HepG2 (cell line): ENCODE measurements around the gene PPP1R9B. TPM values are rescaled to one million over a fixed set of nuclear protein-coding genes. Genes with fewer than 3 reads are reported as not detected.
A peak's percentile ranks its signal among the peaks of the same experiment; 100 is the strongest.

Experiments
- CAMTA2 ChIP-seq: sonication (generic); formaldehyde crosslinking; IDR thresholded peaks from 2 replicates; pipeline ENCODE4 v1.4.0; 2020; ENCODE audit warnings: mild to moderate bottlenecking, missing genetic modification reagents, borderline replicate concordance
- GATAD2A ChIP-seq: IDR thresholded peaks from 2 replicates; pipeline ENCODE4 v1.6.1; 2016
- GLI4 ChIP-seq: sonication (generic); formaldehyde crosslinking; IDR thresholded peaks from 2 replicates; pipeline ENCODE4 v1.5.1; 2020; ENCODE audit warnings: missing genetic modification reagents, mild to moderate bottlenecking, moderate library complexity, borderline replicate concordance
- JUNB ChIP-seq: sonication (generic); formaldehyde crosslinking; IDR thresholded peaks from 2 replicates; pipeline ENCODE4 v1.8.0; 2022; ENCODE audit warnings: missing genetic modification reagents, mild to moderate bottlenecking, borderline replicate concordance
- KDM1A ChIP-seq: IDR thresholded peaks from 2 replicates; pipeline ENCODE4 v1.6.1; 2016; ENCODE audit warnings: missing compliant biosample characterization
- MAF1 ChIP-seq: sonication (generic); formaldehyde crosslinking; IDR thresholded peaks from 2 replicates; pipeline ENCODE4 v1.5.0; 2020; ENCODE audit warnings: missing genetic modification reagents, borderline replicate concordance
- NR3C1 ChIP-seq: sonication (generic); formaldehyde crosslinking; IDR thresholded peaks from 2 replicates; pipeline ENCODE4 v1.4.0; 2020; ENCODE audit warnings: missing genetic modification reagents
- PHB2 ChIP-seq: fragments of 450-650 bp; IDR thresholded peaks from 2 replicates; pipeline ENCODE4 v1.6.1; 2018; ENCODE audit not compliant: partially characterized antibody
- PTBP1 ChIP-seq: fragments of 200-400 bp; formaldehyde crosslinking; IDR thresholded peaks from 2 replicates; pipeline ENCODE4 v1.6.1; 2018; ENCODE audit warnings: low read length, low read depth; ENCODE audit not compliant: poor library complexity, severe bottlenecking
- SAP130 ChIP-seq: IDR thresholded peaks from 2 replicates; pipeline ENCODE4 v1.6.1; 2016; ENCODE audit warnings: low read depth
- SMAD3 ChIP-seq: sonication (generic); formaldehyde crosslinking; IDR thresholded peaks from 2 replicates; pipeline ENCODE4 v1.4.0; 2020; ENCODE audit warnings: missing genetic modification reagents
- ZNF143 ChIP-seq: sonication (generic); formaldehyde crosslinking; IDR thresholded peaks from 2 replicates; pipeline ENCODE4 v1.4.0; 2020; ENCODE audit warnings: missing genetic modification reagents
- ZNF180 ChIP-seq: sonication (generic); formaldehyde crosslinking; IDR thresholded peaks from 2 replicates; pipeline ENCODE4 v1.4.0; 2020; ENCODE audit warnings: low read depth, missing genetic modification reagents, borderline replicate concordance
- ZNF556 ChIP-seq: sonication (generic); formaldehyde crosslinking; IDR thresholded peaks from 2 replicates; pipeline ENCODE4 v1.4.0; 2020; ENCODE audit warnings: mild to moderate bottlenecking, missing genetic modification reagents, borderline replicate concordance
- ZNF720 ChIP-seq: sonication (generic); formaldehyde crosslinking; IDR thresholded peaks from 2 replicates; pipeline ENCODE4 v1.4.0; 2020; ENCODE audit warnings: missing genetic modification reagents
- ZNF768 ChIP-seq: sonication (generic); formaldehyde crosslinking; IDR thresholded peaks from 2 replicates; pipeline ENCODE4 v1.4.0; 2020; ENCODE audit warnings: missing genetic modification reagents
- polyA plus RNA-seq, 8 experiments: library from polyadenylated mRNA; depleted of rRNA in 3 of 8; stranded (reverse) in 7 of 8; unstranded in 1 of 8; fragments of >200 nt; fragmentation: Illumina TruSeq in 4 of 8; extraction: Trizol in 4 of 8; gene quantifications; 2 replicates each; pipeline versions ENCODE4 v1.2.1 to v1.2.3, GENCODE V29; 2011 to 2016; ENCODE audit warnings: low read depth in 4 of 8, missing spikeins in 1 of 8, mixed read lengths in 1 of 8; ENCODE audit not compliant: insufficient read depth in 1 of 8
- total RNA-seq, 5 experiments: library from RNA; depleted of rRNA; stranded (reverse); fragments of >200 nt; fragmentation: Illumina TruSeq; extraction: Trizol; gene quantifications; 2 replicates each; pipeline ENCODE4 v1.2.3, GENCODE V29; 2016; ENCODE audit warnings: low read depth in 1 of 5
- TF ChIP-seq, protein P1 (sequence below): sonication (generic); formaldehyde crosslinking; IDR thresholded peaks from 2 replicates; pipeline ENCODE4 v1.8.1; 2022; ENCODE audit warnings: low read depth, mild to moderate bottlenecking, missing genetic modification reagents
- TF ChIP-seq, protein P2 (sequence below): sonication (generic); formaldehyde crosslinking; IDR thresholded peaks from 2 replicates; pipeline ENCODE4 v1.4.0; 2020; ENCODE audit warnings: mild to moderate bottlenecking, missing genetic modification reagents
- TF ChIP-seq, protein P3 (sequence below): sonication (generic); formaldehyde crosslinking; IDR thresholded peaks from 2 replicates; pipeline ENCODE4 v1.5.1; 2020; ENCODE audit warnings: mild to moderate bottlenecking, missing genetic modification reagents, moderate library complexity
- TF ChIP-seq, protein P4 (sequence below): sonication (generic); formaldehyde crosslinking; IDR thresholded peaks from 2 replicates; pipeline ENCODE4 v1.8.0; 2022; ENCODE audit warnings: mild to moderate bottlenecking, missing genetic modification reagents, moderate library complexity

Gene PPP1R9B
- total and polyA plus RNA-seq, 2 of the 13 experiments (the other 11 are each of a cell fraction or from before 2014, with no cell fraction given) = 9.4 to 15.8 TPM

DNA sequence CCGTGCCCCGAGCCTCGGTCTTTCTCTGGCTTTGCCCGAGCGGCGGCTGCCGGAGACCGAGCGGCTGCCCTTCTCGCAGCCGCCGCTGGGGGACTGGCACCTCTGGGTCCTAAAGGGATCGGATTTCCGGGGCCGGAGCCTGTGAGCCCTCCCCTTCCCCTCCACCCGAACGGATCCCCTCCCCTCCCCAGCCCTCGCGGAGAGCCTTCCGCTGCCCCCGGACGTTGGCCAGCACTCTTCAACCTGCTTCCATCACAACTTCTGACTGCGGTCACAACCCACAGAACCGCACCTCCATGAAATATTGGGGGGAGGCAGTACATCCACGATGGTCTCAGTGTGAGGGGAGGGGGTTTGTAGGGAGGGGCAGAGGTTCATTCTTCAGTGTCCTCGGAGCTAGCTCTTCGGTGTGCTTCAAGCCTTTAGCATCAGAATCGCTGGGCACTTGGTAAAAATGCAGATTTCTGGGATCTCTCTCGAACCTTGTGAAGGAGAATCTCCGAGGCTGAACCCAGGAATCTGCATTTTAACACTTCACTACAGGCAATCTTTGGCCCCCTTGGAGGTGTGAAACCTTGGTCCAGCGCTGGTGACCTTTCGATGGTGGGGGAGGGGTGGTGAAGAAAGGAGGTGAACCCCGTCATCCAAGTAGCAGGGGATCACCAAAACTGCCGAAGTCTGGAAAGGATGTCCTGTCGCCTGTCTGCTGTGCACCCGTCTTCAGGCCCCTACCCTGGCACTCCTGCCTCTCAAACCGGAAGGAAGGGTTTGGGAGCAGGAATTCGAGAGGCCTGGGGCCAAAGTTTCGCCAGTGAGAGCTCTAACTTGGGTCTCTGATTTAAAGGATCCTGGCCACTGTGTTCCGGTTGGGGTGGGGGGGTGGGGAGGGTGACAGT, 812 bp upstream of the PPP1R9B start (continued):
- TF ChIP-seq, protein P1, sequence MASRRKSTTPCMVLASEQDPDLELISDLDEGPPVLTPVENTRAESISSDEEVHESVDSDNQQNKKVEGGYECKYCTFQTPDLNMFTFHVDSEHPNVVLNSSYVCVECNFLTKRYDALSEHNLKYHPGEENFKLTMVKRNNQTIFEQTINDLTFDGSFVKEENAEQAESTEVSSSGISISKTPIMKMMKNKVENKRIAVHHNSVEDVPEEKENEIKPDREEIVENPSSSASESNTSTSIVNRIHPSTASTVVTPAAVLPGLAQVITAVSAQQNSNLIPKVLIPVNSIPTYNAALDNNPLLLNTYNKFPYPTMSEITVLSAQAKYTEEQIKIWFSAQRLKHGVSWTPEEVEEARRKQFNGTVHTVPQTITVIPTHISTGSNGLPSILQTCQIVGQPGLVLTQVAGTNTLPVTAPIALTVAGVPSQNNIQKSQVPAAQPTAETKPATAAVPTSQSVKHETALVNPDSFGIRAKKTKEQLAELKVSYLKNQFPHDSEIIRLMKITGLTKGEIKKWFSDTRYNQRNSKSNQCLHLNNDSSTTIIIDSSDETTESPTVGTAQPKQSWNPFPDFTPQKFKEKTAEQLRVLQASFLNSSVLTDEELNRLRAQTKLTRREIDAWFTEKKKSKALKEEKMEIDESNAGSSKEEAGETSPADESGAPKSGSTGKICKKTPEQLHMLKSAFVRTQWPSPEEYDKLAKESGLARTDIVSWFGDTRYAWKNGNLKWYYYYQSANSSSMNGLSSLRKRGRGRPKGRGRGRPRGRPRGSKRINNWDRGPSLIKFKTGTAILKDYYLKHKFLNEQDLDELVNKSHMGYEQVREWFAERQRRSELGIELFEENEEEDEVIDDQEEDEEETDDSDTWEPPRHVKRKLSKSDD (CRISPR knock-in tag) = 0 out of 2 replicates have a peak, but pooled peaks have one; percentile 57
- TF ChIP-seq, protein P2, sequence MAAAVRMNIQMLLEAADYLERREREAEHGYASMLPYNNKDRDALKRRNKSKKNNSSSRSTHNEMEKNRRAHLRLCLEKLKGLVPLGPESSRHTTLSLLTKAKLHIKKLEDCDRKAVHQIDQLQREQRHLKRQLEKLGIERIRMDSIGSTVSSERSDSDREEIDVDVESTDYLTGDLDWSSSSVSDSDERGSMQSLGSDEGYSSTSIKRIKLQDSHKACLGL (CRISPR knock-in tag) = 0 out of 2 replicates have a peak, but pooled peaks have one; percentile 22
- TF ChIP-seq PHB2 (no peak), MAF1 (CRISPR knock-in tag) (peak; percentile 67; the same call in 1 of the 2 replicates), ZNF768 (CRISPR knock-in tag) (peak; percentile 57; the same call in 1 of the 2 replicates), SAP130 (CRISPR knock-in tag) (peak; percentile 76), ZNF180 (no peak), ZNF720 (CRISPR knock-in tag) (no peak), GATAD2A (CRISPR knock-in tag) (peak; percentile 31; the same call in 1 of the 2 replicates), ZNF556 (0 out of 2 replicates have a peak, but pooled peaks have one; percentile 79), SMAD3 (CRISPR knock-in tag) (peak; percentile 61; the same call in 1 of the 2 replicates), CAMTA2 (CRISPR knock-in tag) (0 out of 2 replicates have a peak, but pooled peaks have one; percentile 60), JUNB (CRISPR knock-in tag) (0 out of 2 replicates have a peak, but pooled peaks have one; percentile 38), NR3C1 (CRISPR knock-in tag) (no peak), ZNF143 (0 out of 2 replicates have a peak, but pooled peaks have one; percentile 20), KDM1A (peak; percentile 50), PTBP1 (no peak), GLI4 (no peak)
- TF ChIP-seq, protein P3, sequence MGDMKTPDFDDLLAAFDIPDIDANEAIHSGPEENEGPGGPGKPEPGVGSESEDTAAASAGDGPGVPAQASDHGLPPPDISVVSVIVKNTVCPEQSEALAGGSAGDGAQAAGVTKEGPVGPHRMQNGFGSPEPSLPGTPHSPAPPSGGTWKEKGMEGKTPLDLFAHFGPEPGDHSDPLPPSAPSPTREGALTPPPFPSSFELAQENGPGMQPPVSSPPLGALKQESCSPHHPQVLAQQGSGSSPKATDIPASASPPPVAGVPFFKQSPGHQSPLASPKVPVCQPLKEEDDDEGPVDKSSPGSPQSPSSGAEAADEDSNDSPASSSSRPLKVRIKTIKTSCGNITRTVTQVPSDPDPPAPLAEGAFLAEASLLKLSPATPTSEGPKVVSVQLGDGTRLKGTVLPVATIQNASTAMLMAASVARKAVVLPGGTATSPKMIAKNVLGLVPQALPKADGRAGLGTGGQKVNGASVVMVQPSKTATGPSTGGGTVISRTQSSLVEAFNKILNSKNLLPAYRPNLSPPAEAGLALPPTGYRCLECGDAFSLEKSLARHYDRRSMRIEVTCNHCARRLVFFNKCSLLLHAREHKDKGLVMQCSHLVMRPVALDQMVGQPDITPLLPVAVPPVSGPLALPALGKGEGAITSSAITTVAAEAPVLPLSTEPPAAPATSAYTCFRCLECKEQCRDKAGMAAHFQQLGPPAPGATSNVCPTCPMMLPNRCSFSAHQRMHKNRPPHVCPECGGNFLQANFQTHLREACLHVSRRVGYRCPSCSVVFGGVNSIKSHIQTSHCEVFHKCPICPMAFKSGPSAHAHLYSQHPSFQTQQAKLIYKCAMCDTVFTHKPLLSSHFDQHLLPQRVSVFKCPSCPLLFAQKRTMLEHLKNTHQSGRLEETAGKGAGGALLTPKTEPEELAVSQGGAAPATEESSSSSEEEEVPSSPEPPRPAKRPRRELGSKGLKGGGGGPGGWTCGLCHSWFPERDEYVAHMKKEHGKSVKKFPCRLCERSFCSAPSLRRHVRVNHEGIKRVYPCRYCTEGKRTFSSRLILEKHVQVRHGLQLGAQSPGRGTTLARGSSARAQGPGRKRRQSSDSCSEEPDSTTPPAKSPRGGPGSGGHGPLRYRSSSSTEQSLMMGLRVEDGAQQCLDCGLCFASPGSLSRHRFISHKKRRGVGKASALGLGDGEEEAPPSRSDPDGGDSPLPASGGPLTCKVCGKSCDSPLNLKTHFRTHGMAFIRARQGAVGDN (CRISPR knock-in tag) = peak; percentile 47; the same call in 1 of the 2 replicates
- TF ChIP-seq, protein P4, sequence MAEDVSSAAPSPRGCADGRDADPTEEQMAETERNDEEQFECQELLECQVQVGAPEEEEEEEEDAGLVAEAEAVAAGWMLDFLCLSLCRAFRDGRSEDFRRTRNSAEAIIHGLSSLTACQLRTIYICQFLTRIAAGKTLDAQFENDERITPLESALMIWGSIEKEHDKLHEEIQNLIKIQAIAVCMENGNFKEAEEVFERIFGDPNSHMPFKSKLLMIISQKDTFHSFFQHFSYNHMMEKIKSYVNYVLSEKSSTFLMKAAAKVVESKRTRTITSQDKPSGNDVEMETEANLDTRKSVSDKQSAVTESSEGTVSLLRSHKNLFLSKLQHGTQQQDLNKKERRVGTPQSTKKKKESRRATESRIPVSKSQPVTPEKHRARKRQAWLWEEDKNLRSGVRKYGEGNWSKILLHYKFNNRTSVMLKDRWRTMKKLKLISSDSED (CRISPR knock-in tag) = 0 out of 2 replicates have a peak, but pooled peaks have one; percentile 60
